Neural progenitor cell (in vitro differentiated cells): Measurements from ENCODE around the gene BZW1. TPM values are rescaled to one million over a fixed set of nuclear protein-coding genes. Genes with fewer than 3 reads are reported as not detected.

ENCODE experiments used
- DNase-seq: peaks from one replicate; pipeline ENCODE4 v3.0.0-alpha.2; 2016; ENCODE audit warnings: low spot score
- H2AFZ ChIP-seq: fragments of 200-600 bp; sonication (generic); replicated peaks from 2 replicates; pipeline ENCODE4 v1.6.1; 2016; ENCODE audit warnings: antibody characterized with exemption
- H3F3A ChIP-seq: fragments of 200-600 bp; sonication (generic); 2 replicates; pipeline ENCODE4 v1.6.1; 2016; ENCODE audit warnings: antibody characterized with exemption, low read depth
- H3K27ac ChIP-seq: fragments of 200-600 bp; sonication (generic); 2 replicates; pipeline ENCODE4 v1.5.1; 2016; ENCODE audit warnings: mild to moderate bottlenecking
- H3K27me3 ChIP-seq: fragments of 200-600 bp; sonication (generic); 2 replicates; pipeline ENCODE4 v1.6.1; 2016; ENCODE audit warnings: mild to moderate bottlenecking, moderate library complexity
- H3K36me3 ChIP-seq: fragments of 200-600 bp; sonication (generic); 2 replicates; pipeline ENCODE4 v1.5.1; 2016
- H3K4me1 ChIP-seq: fragments of 200-600 bp; sonication (generic); 2 replicates; pipeline ENCODE4 v1.6.1; 2016; ENCODE audit warnings: mixed run types
- H3K4me2 ChIP-seq: fragments of 200-600 bp; sonication (generic); 2 replicates; pipeline ENCODE4 v1.6.1; 2016
- H3K4me3 ChIP-seq: fragments of 200-600 bp; sonication (generic); 2 replicates; pipeline ENCODE4 v1.5.1; 2016
- H3K79me2 ChIP-seq: fragments of 200-600 bp; sonication (generic); 2 replicates; pipeline ENCODE4 v1.6.1; 2016; ENCODE audit warnings: low read depth
- H3K9ac ChIP-seq: fragments of 200-600 bp; sonication (generic); 2 replicates; pipeline ENCODE4 v1.6.1; 2016
- H3K9me3 ChIP-seq: fragments of 200-600 bp; sonication (generic); 2 replicates; pipeline ENCODE4 v1.5.1; 2016; ENCODE audit warnings: low read depth
- H4K20me1 ChIP-seq: fragments of 200-600 bp; sonication (generic); 2 replicates; pipeline ENCODE4 v1.6.1; 2016; ENCODE audit warnings: low read depth
- H3K27ac Mint-ChIP-seq: 3 replicates; pipeline ENCODE4 v1.8.0; 2021; ENCODE audit warnings: mixed read lengths
- H3K27me3 Mint-ChIP-seq: 2 replicates; pipeline ENCODE4 v1.8.0; 2022; ENCODE audit warnings: low read depth, mild to moderate bottlenecking, inconsistent platforms, moderate library complexity, mixed read lengths; ENCODE audit not compliant: insufficient read depth
- H3K36me3 Mint-ChIP-seq: 3 replicates; pipeline ENCODE4 v1.8.0; 2021; ENCODE audit warnings: mixed read lengths
- H3K4me1 Mint-ChIP-seq: 3 replicates; pipeline ENCODE4 v1.8.0; 2021; ENCODE audit warnings: mixed read lengths
- H3K4me3 Mint-ChIP-seq: 3 replicates; pipeline ENCODE4 v1.8.0; 2021; ENCODE audit warnings: mild to moderate bottlenecking, moderate library complexity, mixed read lengths
- H3K9me3 Mint-ChIP-seq: 3 replicates; pipeline ENCODE4 v1.8.0; 2020; ENCODE audit warnings: mixed read lengths
- EZH2 ChIP-seq: fragments of 200-600 bp; sonication (generic); IDR thresholded peaks from 2 replicates; pipeline ENCODE4 v1.6.1; 2017; ENCODE audit warnings: antibody characterized with exemption, mild to moderate bottlenecking, moderate library complexity
- EZH2phosphoT487 ChIP-seq: fragments of 200-600 bp; sonication (generic); IDR thresholded peaks from 2 replicates; pipeline ENCODE4 v1.6.1; 2017; ENCODE audit warnings: antibody characterized with exemption
- total RNA-seq: library from RNA; depleted of rRNA; stranded (reverse); fragments of >200 nt; gene quantifications from 2 replicates; pipeline ENCODE4 v1.2.3, GENCODE V29; 2015; ENCODE audit warnings: low replicate concordance
- TF ChIP-seq, protein P1 (sequence below): fragments of 200-600 bp; sonication (generic); IDR thresholded peaks from 2 replicates; pipeline ENCODE4 v1.5.1; 2017; ENCODE audit warnings: antibody characterized with exemption, mild to moderate bottlenecking

BZW1 gene
- total RNA-seq, 1 donor from 2014 or later, result 421 TPM

DNA sequence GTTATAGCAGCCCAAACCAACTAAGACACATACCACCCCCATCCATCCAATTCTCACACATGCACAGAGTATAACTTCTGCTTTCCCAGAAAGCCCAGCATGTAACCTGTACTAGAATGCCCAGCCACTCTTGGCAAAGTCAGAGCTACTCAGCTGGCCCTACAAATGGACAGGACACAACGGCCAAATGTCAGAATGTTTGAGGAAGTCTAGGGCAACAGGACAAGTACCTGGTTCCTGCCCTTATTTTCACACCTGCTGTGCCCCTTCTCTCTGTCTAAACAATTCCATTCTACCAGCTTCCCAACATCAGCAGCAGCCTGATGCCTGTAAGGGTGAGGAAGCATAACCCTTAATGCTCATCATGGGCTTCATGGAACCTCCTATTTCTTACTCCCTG is 15.1 kb upstream of the BZW1 start:
- Histone ChIP-seq H3K27me3 (no peaks in the 10 kb centered on the region), H3K9me3 (no peaks in the 10 kb centered on the region), H3K79me2 (no peaks in the 10 kb centered on the region), H3K27ac (no peak overlapping the region), H3F3A (no peaks in the 10 kb centered on the region), H3K9ac (no peak overlapping the region), H3K4me3 (no peak overlapping the region), H3K4me2 (no peak overlapping the region), H2AFZ (peak overlapping the region; percentile 7), H4K20me1 (no peaks in the 10 kb centered on the region), H3K4me1 (no peaks in the 10 kb centered on the region), H3K36me3 (no peaks in the 10 kb centered on the region)
- no peak overlapping the region for H3K27ac Mint-ChIP-seq
- no peaks in the 10 kb centered on the region for H3K27me3 Mint-ChIP-seq
- H3K4me1 Mint-ChIP-seq, result peaks cover 7% of the 10 kb centered on the region
- peaks cover 2% of the 10 kb centered on the region for H3K9me3 Mint-ChIP-seq
- DNase-seq, result no peak
- H3K36me3 Mint-ChIP-seq, result peaks cover 2% of the 10 kb centered on the region
- TF ChIP-seq, protein P1, sequence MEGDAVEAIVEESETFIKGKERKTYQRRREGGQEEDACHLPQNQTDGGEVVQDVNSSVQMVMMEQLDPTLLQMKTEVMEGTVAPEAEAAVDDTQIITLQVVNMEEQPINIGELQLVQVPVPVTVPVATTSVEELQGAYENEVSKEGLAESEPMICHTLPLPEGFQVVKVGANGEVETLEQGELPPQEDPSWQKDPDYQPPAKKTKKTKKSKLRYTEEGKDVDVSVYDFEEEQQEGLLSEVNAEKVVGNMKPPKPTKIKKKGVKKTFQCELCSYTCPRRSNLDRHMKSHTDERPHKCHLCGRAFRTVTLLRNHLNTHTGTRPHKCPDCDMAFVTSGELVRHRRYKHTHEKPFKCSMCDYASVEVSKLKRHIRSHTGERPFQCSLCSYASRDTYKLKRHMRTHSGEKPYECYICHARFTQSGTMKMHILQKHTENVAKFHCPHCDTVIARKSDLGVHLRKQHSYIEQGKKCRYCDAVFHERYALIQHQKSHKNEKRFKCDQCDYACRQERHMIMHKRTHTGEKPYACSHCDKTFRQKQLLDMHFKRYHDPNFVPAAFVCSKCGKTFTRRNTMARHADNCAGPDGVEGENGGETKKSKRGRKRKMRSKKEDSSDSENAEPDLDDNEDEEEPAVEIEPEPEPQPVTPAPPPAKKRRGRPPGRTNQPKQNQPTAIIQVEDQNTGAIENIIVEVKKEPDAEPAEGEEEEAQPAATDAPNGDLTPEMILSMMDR, result no peak
- TF ChIP-seq EZH2 (no peak), EZH2phosphoT487 (no peak)
- no peak overlapping the region for H3K4me3 Mint-ChIP-seq

DNA sequence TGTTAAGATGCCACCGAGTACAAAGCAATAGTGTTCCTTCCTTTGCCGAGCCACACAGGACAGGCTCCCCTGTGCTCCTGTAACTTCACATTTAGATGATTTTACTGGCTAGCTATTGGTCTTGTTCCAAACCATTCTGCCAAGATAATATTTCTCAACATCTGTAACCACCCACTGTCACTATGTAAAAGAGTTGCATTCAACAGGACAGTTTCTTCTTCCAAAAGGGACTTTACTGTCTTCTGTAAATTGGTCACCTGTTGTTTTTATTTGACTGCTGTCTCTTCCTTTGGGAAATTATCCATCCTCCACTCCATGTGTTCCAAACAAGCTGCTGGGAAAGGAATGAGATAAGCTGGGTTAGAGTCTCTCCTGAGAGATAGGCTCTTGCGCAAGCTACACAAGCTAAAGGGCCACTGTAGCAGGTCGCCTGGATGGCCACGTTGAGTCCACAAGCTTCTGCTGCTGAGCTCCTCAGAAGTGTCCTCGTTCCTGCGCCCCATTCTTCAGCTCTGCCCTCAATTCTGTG is 14.4 kb upstream of the BZW1 start:
- Histone ChIP-seq H3K79me2 (no peaks in the 10 kb centered on the region), H3K9ac (no peak overlapping the region), H3K4me3 (no peak overlapping the region), H3K36me3 (no peaks in the 10 kb centered on the region), H3K4me1 (no peaks in the 10 kb centered on the region), H3K27me3 (no peaks in the 10 kb centered on the region), H3F3A (no peaks in the 10 kb centered on the region), H3K4me2 (no peak overlapping the region), H3K27ac (no peak overlapping the region), H2AFZ (no peak overlapping the region), H4K20me1 (no peaks in the 10 kb centered on the region), H3K9me3 (no peaks in the 10 kb centered on the region)
- TF ChIP-seq, protein P1, result no peak
- no peak for TF ChIP-seq EZH2
- Mint-ChIP-seq H3K4me1 (peaks cover 7% of the 10 kb centered on the region), H3K36me3 (peaks cover 2% of the 10 kb centered on the region), H3K4me3 (no peak overlapping the region), H3K27me3 (peaks cover 2% of the 10 kb centered on the region), H3K27ac (no peak overlapping the region), H3K9me3 (peaks cover 2% of the 10 kb centered on the region)
- DNase-seq, result no peak

DNA sequence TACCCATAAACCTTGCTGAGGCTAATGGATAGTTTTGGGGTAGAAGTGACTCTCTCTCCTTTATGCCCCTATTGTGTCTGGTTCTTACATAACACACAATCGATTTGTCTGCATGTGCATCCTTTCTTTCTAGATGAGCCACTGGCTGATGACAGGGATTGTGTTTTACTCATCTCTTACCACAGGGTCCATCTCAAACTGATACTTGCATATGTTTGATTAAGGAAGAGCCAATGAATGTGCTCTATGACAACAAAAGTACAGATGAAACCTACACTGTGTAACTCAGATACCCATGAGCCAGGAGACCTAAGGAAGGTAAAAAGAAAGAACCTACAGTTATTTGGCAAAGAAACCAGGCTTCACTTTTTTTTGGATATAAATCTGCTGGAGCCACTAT is 13.2 kb upstream of the BZW1 start:
- no peaks in the 10 kb centered on the region for H3K9me3 ChIP-seq
- Mint-ChIP-seq H3K36me3 (peaks cover 2% of the 10 kb centered on the region), H3K9me3 (peaks cover 2% of the 10 kb centered on the region), H3K27ac (no peak overlapping the region), H3K27me3 (peaks cover 2% of the 10 kb centered on the region), H3K4me3 (no peak overlapping the region), H3K4me1 (peaks cover 7% of the 10 kb centered on the region)
- no peaks in the 10 kb centered on the region for H4K20me1 ChIP-seq
- H3K4me3 ChIP-seq, result no peak overlapping the region
- H3K36me3 ChIP-seq, result no peaks in the 10 kb centered on the region
- no peak for DNase-seq
- no peak overlapping the region for H3K4me2 ChIP-seq
- H3K27me3 ChIP-seq, result no peaks in the 10 kb centered on the region
- H3K27ac ChIP-seq, result no peak overlapping the region
- H2AFZ ChIP-seq, result no peak overlapping the region
- TF ChIP-seq EZH2 (no peak), EZH2phosphoT487 (no peak)
- TF ChIP-seq, protein P1, result no peak
- no peaks in the 10 kb centered on the region for H3K79me2 ChIP-seq
- no peak overlapping the region for H3K9ac ChIP-seq
- H3F3A ChIP-seq, result no peaks in the 10 kb centered on the region
- H3K4me1 ChIP-seq, result no peaks in the 10 kb centered on the region
